Measurements from ENCODE around the gene GPR84. TPM values are rescaled to one million over a fixed set of nuclear protein-coding genes. Genes with fewer than 3 reads are reported as not detected.
A peak's percentile ranks its signal among the peaks of the same experiment; 100 is the strongest.

Gene GPR84
- total and polyA plus RNA-seq, 9 of the 15 experiments (the other 6 are each of a cell fraction or from before 2014, with no cell fraction given): 0.07 to 0.18 (median 0.11) TPM; not detected in 5

- TF ChIP-seq ATF6 (CRISPR knock-in tag; IDR thresholded peaks at IDR 0.05): no peak
- no peak for TF ChIP-seq NR4A1 (CRISPR knock-in tag; IDR thresholded peaks at IDR 0.05)
- TF ChIP-seq NR4A1 (tag; IDR thresholded peaks at IDR 0.05): no peak
- TF ChIP-seq STAT5B (CRISPR knock-in tag; IDR thresholded peaks at IDR 0.05): no peak
- TF ChIP-seq, protein P1, sequence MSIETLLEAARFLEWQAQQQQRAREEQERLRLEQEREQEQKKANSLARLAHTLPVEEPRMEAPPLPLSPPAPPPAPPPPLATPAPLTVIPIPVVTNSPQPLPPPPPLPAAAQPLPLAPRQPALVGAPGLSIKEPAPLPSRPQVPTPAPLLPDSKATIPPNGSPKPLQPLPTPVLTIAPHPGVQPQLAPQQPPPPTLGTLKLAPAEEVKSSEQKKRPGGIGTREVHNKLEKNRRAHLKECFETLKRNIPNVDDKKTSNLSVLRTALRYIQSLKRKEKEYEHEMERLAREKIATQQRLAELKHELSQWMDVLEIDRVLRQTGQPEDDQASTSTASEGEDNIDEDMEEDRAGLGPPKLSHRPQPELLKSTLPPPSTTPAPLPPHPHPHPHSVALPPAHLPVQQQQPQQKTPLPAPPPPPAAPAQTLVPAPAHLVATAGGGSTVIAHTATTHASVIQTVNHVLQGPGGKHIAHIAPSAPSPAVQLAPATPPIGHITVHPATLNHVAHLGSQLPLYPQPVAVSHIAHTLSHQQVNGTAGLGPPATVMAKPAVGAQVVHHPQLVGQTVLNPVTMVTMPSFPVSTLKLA (conservative IDR thresholded peaks at IDR 0.05): peak; percentile 57 to 72
- peak; percentile 68; the same call in 1 of the 2 replicates for TF ChIP-seq JUN (IDR thresholded peaks at IDR 0.05; ENCODE audit: borderline replicate concordance, low read depth, low read length)
- 0 out of 2 replicates have a peak, but pooled peaks have one; percentile 41 for TF ChIP-seq JUN (CRISPR knock-in tag; IDR thresholded peaks at IDR 0.05; ENCODE audit: borderline replicate concordance)
- peak; percentile 87; the same call in 1 of the 2 replicates for TF ChIP-seq GATAD2A (IDR thresholded peaks at IDR 0.05)
- TF ChIP-seq U2AF2 (optimal IDR thresholded peaks at IDR 0.05; ENCODE audit: low read depth, low read length): no peak
- 0 out of 2 replicates have a peak, but pooled peaks have one; percentile 20 for TF ChIP-seq TCF3 (CRISPR knock-in tag; IDR thresholded peaks at IDR 0.05)
- no peak for TF ChIP-seq EWSR1 (IDR thresholded peaks at IDR 0.05; ENCODE audit: borderline replicate concordance, low read depth, partially characterized antibody)
- no peak for TF ChIP-seq ZNF133 (CRISPR knock-in tag; IDR thresholded peaks at IDR 0.05)
- TF ChIP-seq CBX3 (IDR thresholded peaks at IDR 0.05; ENCODE audit: borderline replicate concordance in 1 of 2, low read length in 2 of 2): peak in 1 of 2 experiments; percentile 52; a peak in 1 of 3 replicates
- TF ChIP-seq IRF2 (CRISPR knock-in tag; IDR thresholded peaks at IDR 0.05): no peak
- TF ChIP-seq RAD51 (IDR thresholded peaks at IDR 0.05; ENCODE audit: borderline replicate concordance, low read depth): no peak
- no peak for TF ChIP-seq SFPQ (IDR thresholded peaks at IDR 0.05; ENCODE audit: low read depth, low read length)
- no peak for TF ChIP-seq KLF1 (tag; IDR thresholded peaks at IDR 0.05)
- TF ChIP-seq ZNF197 (CRISPR knock-in tag; IDR thresholded peaks at IDR 0.05; ENCODE audit: low read depth): no peak
- no peak for TF ChIP-seq ZC3H8 (IDR thresholded peaks at IDR 0.05)
- no peak for TF ChIP-seq ZBTB43 (CRISPR knock-in tag; IDR thresholded peaks at IDR 0.05)
- no peak for TF ChIP-seq ZNF57 (CRISPR knock-in tag; IDR thresholded peaks at IDR 0.05)
- no peak for TF ChIP-seq ARHGAP35 (IDR thresholded peaks at IDR 0.05; ENCODE audit: partially characterized antibody)
Observed at GRCh38 chr12:54379398-54380201, 15.3 kb upstream of the GPR84 start (continued).

All from K562 (cell line).